Uterus (tissue), 2 donors: Measurements from ENCODE around the gene SIRPD.

Source experiments
- CTCF ChIP-seq, 4 experiments: fragments of 200-600 bp in 2 of 4; fragments of 450-650 bp in 2 of 4; sonication (generic) in 2 of 4; IDR thresholded peaks; one replicate each; pipeline ENCODE4 v1.5.1; 2016 to 2019; ENCODE audit warnings: antibody characterized with exemption in 4 of 4, mild to moderate bottlenecking in 2 of 4, moderate library complexity in 1 of 4
- POLR2A ChIP-seq, 2 donors: fragments of 450-650 bp; IDR thresholded peaks; one replicate each; pipeline ENCODE4 v1.6.1; 2016; ENCODE audit warnings: antibody characterized with exemption in 2 of 2, mild to moderate bottlenecking in 1 of 2, moderate library complexity in 1 of 2

- TF ChIP-seq CTCF (IDR thresholded peaks at IDR 0.05) (no peak), POLR2A (IDR thresholded peaks at IDR 0.05) (no peak)
Observed at GRCh38 chr20:1537731-1538058, 19.8 kb downstream of the SIRPD start.
